GM10847 (cell line): ENCODE data around the gene HPD.

ENCODE experiments used
- POLR2A ChIP-seq: IDR thresholded peaks from 2 replicates; pipeline ENCODE4 v1.6.1; 2011; ENCODE audit not compliant: insufficient read length; ENCODE audit errors: extremely low read depth

Gene HPD

GRCh38 chr12:121819212-121819949 is 39.3 kb downstream of the HPD start:
- TF ChIP-seq POLR2A = no peak

- no peak for TF ChIP-seq POLR2A
Observed at GRCh38 chr12:121817648-121818043, 41.0 kb downstream of the HPD start.

DNA sequence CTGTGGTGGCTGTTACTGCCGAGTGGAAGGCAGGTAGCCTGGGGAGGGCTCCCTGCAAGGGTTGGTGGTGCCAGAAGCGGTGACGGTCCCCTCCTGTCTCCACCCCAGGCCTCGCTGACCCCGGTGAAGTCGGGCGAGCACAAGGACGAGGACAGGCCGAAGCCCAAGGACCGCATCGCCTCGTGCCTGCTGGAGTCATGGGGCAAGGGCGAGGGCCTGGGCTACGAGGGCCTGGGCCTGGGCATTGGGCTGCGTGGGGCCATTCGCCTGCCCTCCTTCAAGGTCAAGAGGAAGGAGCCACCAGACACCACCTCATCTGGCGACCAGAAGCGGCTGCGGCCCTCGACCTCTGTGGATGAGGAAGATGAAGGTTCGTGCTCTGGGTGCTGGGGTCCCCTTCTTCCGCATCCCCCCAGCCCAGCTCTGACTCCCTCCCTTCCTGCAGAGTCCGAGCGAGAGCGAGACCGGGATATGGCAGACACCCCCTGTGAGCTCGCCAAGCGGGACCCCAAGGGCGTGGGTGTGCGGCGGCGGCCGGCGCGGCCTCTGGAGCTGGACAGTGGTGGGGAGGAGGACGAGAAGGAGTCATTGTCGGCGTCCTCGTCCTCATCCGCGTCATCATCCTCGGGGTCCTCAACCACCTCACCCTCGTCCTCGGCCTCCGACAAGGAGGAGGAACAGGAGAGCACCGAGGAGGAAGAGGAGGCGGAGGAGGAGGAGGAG is 41.6 kb downstream of the HPD start:
- TF ChIP-seq POLR2A = no peak

DNA sequence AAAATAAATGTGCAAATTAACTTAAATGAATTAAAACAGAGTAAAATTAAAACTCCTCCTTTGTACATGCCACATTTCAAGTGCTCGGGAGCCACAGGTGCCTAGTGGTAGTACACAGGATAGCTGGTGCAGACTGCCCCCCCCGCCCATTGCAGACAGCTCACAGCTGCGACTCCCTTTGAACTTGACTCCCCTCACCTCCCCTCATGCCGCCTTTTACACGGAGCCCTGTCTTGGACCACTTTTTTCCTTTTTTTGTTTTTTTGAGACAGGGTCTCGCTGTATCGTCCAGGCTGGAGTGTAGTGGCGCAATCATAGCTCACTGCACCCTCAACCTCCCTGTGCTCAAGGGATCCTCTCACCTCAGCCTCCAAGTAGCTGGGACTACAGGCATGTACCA is 43.4 kb downstream of the HPD start:
- no peak for TF ChIP-seq POLR2A

DNA sequence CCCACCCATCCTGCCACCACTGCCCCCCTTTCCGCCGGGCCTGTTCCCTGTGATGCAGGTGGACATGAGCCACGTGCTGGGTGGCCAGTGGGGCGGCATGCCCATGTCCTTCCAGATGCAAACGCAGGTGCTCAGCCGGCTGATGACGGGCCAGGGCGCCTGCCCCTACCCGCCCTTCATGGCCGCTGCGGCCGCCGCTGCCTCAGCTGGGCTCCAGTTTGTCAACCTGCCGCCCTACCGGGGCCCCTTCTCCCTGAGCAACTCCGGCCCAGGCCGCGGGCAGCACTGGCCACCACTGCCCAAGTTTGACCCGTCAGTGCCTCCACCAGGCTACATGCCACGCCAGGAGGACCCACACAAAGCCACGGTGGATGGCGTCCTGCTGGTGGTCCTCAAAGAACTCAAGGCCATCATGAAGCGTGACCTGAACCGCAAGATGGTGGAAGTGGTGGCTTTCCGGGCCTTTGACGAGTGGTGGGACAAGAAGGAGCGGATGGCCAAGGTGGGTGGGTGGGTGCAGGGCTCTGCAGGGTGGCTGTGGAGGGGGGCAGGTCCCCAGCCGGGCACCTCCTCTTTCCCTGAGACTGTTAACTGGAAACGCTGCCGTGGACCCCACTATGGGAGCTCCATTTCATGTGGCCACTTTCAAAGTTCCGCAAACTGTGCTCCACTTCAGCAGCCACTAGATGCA is 44.1 kb downstream of the HPD start:
- no peak for TF ChIP-seq POLR2A

- no peak for TF ChIP-seq POLR2A
Observed at GRCh38 chr12:121813951-121814350, 44.7 kb downstream of the HPD start.

DNA sequence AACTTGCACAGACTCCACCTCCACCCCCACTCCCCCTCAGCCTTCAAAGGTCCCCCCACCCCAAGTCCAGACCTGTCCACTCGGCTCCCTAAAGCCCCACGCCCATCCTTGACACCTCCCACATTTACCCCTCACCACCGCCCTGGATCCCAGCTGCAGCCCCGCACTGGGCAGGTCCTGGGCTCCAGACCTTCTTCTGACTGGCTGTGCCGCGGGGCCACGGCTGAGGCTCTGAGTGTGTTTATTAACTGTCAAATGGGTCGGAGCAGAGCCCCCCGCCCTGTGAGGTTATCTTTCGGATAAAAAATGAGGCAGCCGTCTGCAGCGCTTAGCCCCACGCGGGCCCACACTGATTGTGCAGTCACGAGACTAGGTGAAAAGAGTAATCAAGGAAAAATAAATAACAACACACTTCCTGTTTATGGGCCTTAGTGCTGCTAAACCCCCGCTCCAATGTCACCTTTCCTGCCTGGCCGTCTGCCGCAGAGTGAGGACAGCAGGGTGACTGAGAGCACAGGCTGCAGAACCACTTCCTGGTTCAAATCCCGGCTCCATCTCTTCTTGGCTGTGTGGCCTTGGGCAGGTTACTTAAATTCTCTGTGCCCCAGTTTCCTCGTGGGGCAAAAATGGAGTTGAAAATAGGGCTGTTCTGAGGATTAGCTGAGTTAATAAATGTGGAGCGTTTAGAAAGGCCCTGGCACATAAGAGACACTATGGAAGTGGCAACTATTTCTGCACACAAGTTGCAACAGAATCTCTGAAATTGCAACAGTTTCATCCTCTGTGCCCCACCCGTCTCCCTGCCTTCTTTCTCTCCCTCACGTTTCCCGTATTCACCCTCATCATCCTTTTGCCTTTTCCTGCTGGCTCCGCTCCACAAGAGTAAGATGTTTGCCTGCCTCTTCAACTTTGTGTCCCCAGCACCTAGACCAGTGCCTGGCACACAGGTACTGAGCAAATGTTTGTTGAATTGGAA is 45.5 kb downstream of the HPD start:
- TF ChIP-seq POLR2A = no peak

DNA sequence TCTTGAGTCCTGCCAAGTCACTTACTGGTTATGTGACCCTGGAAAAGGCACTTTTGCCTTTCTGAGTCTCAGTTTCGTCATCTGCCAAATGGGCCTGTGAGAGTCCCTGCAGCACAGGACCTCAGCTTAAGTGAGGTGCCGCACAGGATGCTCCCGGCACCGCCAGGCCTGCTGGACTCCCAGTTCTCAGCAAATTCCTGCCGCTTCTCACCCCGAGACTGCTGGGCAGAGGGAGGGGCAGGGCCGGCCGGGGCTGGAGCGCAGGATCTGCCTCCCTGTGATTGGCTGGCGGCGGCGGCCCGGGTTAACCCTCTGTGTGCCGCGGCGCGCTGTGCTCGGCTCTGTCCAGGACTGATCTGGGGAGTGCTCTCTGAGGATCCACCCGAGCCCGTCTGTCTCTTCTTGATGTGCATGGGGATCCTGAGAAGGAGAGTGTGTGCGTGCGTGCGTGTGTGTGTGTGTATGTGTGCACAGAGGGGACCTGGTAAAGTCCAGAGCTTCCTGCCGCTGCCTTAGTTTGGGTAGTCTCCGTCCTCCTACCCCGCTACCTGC is 46.3 kb downstream of the HPD start:
- no peak for TF ChIP-seq POLR2A

GRCh38 chr12:121811434-121812319 is 47.0 kb downstream of the HPD start:
- no peak for TF ChIP-seq POLR2A

- TF ChIP-seq POLR2A = no peak
Observed at GRCh38 chr12:121810833-121811433, 47.7 kb downstream of the HPD start.

DNA sequence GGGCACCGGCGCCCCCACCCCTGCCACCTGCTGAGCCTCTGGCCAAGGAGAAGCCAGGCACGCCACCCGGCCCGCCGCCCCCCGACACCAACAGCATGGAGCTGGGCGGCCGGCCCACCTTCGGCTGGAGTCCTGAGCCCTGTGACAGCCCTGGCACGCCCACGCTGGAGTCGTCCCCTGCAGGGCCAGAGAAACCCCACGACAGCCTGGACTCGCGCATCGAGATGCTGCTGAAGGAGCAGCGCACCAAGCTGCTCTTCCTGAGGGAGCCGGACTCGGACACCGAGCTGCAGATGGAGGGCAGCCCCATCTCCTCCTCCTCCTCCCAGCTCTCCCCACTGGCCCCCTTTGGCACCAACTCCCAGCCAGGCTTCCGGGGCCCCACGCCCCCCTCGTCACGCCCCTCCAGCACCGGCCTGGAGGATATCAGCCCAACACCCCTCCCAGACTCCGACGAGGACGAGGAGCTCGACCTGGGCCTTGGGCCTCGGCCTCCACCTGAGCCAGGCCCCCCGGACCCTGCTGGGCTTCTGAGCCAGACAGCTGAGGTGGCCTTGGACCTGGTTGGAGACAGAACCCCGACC is 48.3 kb downstream of the HPD start:
- TF ChIP-seq POLR2A = no peak

DNA sequence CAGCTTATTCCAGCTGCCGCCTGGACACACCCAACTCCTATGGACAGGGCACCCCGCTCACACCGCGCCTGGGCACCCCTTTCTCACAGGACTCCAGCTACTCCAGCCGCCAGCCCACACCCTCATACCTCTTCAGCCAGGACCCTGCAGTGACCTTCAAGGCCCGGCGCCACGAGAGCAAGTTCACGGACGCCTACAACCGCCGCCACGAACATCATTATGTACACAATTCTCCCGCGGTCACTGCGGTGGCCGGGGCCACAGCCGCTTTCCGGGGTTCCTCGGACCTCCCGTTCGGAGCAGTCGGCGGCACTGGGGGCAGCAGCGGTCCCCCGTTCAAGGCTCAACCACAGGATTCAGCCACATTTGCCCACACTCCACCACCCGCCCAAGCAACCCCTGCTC is 48.9 kb downstream of the HPD start:
- TF ChIP-seq POLR2A = no peak

GRCh38 chr12:121808623-121809022 is 50.0 kb downstream of the HPD start:
- TF ChIP-seq POLR2A = no peak
